ENCODE results near the gene TOPORS.

The TOPORS gene

DNA sequence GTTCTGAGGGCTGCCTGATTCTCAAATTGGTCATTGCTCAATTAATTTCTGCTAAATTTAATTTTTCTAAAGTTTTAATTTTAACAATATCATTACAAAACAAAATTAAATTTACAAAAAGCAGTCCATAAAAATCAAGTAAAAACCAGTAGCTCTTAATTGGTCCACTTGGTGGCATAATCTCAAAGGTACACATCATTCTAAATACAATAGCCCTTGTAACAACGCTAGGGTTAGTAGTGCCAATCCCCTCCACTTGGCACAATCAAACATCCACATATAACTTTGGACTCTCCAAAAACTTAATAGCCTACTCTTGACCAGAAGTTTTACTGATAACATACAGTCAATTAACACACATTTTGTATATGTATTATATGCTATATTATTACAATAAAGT lies 22.5 kb upstream of the TOPORS start:
- no peak for TF ChIP-seq ZFX (IDR thresholded peaks at IDR 0.05)
- TF ChIP-seq, protein P1, sequence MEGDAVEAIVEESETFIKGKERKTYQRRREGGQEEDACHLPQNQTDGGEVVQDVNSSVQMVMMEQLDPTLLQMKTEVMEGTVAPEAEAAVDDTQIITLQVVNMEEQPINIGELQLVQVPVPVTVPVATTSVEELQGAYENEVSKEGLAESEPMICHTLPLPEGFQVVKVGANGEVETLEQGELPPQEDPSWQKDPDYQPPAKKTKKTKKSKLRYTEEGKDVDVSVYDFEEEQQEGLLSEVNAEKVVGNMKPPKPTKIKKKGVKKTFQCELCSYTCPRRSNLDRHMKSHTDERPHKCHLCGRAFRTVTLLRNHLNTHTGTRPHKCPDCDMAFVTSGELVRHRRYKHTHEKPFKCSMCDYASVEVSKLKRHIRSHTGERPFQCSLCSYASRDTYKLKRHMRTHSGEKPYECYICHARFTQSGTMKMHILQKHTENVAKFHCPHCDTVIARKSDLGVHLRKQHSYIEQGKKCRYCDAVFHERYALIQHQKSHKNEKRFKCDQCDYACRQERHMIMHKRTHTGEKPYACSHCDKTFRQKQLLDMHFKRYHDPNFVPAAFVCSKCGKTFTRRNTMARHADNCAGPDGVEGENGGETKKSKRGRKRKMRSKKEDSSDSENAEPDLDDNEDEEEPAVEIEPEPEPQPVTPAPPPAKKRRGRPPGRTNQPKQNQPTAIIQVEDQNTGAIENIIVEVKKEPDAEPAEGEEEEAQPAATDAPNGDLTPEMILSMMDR (conservative IDR thresholded peaks at IDR 0.05): peak; percentile 13
- no peak overlapping the region for H3K27ac ChIP-seq

DNA sequence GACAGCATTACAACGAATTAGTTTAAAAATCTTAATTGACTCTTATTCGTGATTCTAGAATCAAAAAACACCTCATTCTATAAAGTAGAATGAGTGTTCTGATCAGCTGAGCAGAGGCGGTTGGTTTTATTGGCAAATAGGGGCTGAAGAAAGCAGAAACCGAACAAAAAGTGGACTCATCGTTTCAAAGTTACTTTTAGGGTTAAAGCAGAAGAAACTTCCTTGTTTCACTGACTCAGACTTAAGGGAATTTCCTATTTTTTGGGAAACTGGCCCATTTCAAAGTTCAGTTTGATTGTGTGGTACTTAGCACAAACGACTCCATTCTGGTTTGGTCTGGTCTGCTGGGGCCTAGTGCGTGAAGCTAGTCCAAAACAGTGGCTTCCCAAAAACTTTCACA lies 21.4 kb upstream of the TOPORS start:
- no peak overlapping the region for H3K27ac ChIP-seq
- TF ChIP-seq, protein P1 (conservative IDR thresholded peaks at IDR 0.05): no peak
- no peak for TF ChIP-seq ZFX (IDR thresholded peaks at IDR 0.05)

DNA sequence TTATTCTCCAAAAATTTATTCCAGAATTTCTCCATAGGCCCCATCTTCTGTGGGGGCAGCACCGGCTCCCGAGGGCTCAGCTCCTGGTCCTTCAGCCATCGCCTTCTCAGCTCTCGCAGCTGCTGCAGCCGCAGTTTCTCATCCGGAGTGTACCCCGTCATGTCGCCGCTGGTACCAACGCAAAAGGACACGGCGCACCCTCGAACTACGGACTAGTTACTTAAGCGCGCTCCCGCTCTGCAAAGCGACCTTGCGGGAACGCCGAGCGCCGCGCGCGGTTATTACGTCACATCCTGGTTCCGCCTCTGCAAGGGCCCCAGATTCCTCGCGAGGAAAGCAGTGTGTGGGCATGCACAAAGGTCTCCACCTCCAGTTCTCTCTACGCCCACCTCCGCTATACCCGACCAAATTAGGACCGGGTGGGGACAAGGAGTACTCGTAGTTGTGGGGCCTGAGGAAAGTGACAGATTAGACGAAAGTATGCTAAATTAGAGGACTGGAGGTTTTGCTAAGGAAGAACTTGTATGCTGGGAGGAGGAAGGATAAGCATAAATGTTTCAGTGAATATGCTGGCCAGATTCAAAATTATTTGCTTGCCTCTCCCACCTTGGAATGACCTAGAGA lies 20.6 kb upstream of the TOPORS start, which contains the start of gene NDUFB6:
Gene NDUFB6, minus strand, starts transcription at position 260 of the 624 bp plus-strand sequence. Its CDS starts 99 bp downstream, at position 161.
- TF ChIP-seq, protein P1 (conservative IDR thresholded peaks at IDR 0.05): no peak
- peak; percentile 40; the same call in 1 of the 2 replicates for TF ChIP-seq ZFX (IDR thresholded peaks at IDR 0.05)
- H3K27ac ChIP-seq: peak within 1 kb of the TSS; percentile 87

DNA sequence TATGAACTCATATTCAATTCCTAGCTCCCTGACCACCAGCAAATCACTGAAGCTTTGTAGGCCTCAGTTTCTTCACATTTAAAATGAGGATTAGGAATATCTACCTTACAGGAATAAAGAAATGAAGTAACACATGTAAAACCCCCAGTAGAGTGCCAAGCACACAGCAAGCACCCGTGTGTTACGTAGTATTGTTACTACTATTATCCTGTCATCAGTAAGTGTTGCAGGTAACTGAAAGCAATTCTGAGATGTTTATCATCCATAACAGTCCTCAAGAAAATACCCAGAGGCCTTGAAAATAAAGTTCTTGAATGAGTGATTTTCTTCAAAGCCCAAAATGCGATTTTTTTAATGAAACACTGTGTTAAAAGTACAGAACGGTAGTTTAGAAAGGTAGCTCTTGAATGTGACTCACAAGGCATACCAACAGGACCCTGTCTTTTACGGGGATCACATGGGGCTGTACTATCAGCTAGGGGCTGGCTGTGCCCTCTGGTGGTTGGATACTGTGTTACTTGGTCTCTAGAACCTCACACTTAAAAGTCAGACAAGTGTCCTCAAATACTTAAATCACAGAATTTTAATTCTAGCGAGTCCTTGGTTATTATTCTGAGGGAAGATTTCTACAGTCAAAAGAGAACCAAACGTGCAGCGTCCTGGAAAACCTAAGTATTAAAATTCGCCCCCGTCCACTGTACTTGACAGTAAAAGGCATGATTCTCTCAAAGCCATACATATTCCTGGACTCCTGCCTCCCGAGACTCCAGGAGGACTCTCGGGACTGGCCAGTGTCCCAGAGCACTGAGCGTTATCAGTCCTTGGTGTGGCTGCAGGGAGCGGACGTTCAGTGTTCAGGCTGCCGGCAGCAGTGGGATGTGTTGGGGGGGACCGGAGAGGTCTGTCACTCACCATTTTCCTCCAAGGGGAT lies 19.8 kb upstream of the TOPORS start:
- TF ChIP-seq, protein P1 (conservative IDR thresholded peaks at IDR 0.05): peak; percentile 85
- TF ChIP-seq ZFX (IDR thresholded peaks at IDR 0.05): no peak
- peak overlapping the region; percentile 87 for H3K27ac ChIP-seq

DNA sequence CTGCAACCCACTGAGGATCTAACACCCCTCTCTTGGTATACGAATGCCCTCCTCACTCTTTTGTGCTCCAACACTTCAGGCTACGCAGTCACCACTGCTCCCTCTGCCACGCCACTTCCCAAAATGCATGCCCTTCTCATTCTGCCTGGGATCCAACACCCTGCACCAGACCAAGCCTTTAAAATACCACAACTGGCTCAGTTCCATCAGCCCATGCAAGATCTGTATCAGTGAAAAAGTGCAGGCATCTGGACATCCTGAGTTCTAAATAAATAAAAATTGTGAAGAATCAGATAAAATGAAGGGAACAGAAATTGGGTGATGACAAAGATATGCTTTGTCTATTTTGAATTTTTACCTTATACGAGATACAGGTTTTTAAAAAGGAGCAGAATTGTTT lies 17.9 kb upstream of the TOPORS start:
- H3K27ac ChIP-seq: no peak overlapping the region
- TF ChIP-seq, protein P1 (conservative IDR thresholded peaks at IDR 0.05): no peak
- no peak for TF ChIP-seq ZFX (IDR thresholded peaks at IDR 0.05)

DNA sequence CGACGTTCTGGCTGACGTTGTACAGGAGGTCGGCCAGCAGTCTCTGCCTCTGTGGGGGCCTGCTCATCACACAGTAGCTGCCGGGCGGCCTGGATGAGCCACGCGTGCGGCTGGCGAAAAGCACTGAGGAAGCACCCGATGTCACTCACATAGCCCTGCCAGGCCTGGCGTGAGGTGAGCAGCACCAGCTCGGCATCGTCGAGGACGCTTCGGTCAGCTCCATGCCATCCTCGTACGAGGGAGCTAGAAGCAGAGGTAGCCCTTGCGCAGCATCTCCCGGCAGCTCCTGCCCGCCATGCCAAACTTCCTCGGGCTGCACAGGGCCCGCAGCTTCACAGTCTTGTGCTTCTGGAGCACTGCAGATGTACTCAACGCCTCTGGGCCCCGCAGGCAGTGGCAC lies 14.4 kb upstream of the TOPORS start:
- no peak overlapping the region for H3K27ac ChIP-seq
- TF ChIP-seq, protein P1 (conservative IDR thresholded peaks at IDR 0.05): no peak
- no peak for TF ChIP-seq ZFX (IDR thresholded peaks at IDR 0.05)

DNA sequence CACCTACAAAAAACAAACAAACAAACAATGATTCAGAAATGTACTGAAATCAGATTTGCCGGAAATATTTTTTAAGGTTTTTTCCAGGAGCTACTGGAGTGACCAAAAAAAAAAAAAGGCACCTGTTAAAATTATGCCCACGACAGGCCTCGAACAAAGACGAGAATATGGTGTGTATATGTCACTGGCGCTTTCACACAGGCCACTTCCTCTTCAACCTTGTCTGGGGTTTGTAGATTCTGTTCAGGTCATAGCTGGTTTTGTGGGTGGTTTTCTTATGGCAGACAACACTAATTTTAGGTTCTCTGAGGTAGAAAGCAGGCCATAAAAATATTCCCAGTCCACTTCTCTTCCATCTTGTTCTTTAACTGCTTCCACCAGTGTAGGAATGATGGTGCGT lies 13.6 kb upstream of the TOPORS start:
- H3K27ac ChIP-seq: no peak overlapping the region
- TF ChIP-seq, protein P1 (conservative IDR thresholded peaks at IDR 0.05): no peak
- no peak for TF ChIP-seq ZFX (IDR thresholded peaks at IDR 0.05)
